ENCODE measurements around the gene FAH. TPM values are rescaled to one million over a fixed set of nuclear protein-coding genes. Genes with fewer than 3 reads are reported as not detected.

The FAH gene
- total RNA-seq, 1 experiment from 2014 or later = 25.3 TPM

DNA sequence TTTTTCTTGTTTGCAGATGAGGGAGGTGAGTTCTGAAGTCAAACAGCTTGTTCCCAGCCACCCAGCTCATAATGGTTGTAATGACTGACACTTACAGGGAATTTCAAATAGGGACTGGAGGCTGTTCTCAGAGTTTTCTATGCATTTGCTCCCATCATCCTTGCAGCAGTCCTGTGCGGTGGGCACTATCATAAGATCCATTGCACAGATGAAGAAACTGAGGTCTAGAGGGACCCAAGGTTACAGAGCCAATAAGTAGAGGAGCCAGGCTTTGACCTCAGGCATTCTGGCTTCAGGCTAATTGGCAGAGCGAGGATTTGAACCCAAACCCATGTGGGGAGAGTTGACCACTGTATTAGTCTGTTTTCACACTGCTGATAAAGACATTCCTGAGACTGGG is 32.4 kb downstream of the FAH start:
- H3K9me3 Mint-ChIP-seq (ENCODE audit: unreplicated experiment) = no peaks in the 10 kb centered on the region
- no peaks in the 10 kb centered on the region for H3K27me3 Mint-ChIP-seq (ENCODE audit: insufficient read depth, unreplicated experiment)
- H3K36me3 Mint-ChIP-seq (ENCODE audit: insufficient read depth, unreplicated experiment) = no peaks in the 10 kb centered on the region
- no TSS peak for BruUV-seq (replicated peaks)
- H3K4me3 Mint-ChIP-seq (ENCODE audit: unreplicated experiment) = no peak overlapping the region
- TF ChIP-seq, protein P1, sequence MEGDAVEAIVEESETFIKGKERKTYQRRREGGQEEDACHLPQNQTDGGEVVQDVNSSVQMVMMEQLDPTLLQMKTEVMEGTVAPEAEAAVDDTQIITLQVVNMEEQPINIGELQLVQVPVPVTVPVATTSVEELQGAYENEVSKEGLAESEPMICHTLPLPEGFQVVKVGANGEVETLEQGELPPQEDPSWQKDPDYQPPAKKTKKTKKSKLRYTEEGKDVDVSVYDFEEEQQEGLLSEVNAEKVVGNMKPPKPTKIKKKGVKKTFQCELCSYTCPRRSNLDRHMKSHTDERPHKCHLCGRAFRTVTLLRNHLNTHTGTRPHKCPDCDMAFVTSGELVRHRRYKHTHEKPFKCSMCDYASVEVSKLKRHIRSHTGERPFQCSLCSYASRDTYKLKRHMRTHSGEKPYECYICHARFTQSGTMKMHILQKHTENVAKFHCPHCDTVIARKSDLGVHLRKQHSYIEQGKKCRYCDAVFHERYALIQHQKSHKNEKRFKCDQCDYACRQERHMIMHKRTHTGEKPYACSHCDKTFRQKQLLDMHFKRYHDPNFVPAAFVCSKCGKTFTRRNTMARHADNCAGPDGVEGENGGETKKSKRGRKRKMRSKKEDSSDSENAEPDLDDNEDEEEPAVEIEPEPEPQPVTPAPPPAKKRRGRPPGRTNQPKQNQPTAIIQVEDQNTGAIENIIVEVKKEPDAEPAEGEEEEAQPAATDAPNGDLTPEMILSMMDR (IDR thresholded peaks at IDR 0.05; ENCODE audit: unreplicated experiment) = no peak
- no peak for DNase-seq (ENCODE audit: unreplicated experiment)
- no peaks in the 10 kb centered on the region for H3K4me1 Mint-ChIP-seq (ENCODE audit: insufficient read depth, unreplicated experiment)
- ChIA-PET POLR2A (interaction anchor here (0.6 to 1.0 kb wide), 2 partner anchors 32 to 495 kb away, joined by 3 read pairs; no protein-coding TSS in a partner anchor), CTCF (no interaction called here)
- H3K27ac Mint-ChIP-seq (ENCODE audit: low read depth, unreplicated experiment) = peak overlapping the region; percentile 25
- intact Hi-C loops (cut with micrococcal nuclease) = no loop called here

DNA sequence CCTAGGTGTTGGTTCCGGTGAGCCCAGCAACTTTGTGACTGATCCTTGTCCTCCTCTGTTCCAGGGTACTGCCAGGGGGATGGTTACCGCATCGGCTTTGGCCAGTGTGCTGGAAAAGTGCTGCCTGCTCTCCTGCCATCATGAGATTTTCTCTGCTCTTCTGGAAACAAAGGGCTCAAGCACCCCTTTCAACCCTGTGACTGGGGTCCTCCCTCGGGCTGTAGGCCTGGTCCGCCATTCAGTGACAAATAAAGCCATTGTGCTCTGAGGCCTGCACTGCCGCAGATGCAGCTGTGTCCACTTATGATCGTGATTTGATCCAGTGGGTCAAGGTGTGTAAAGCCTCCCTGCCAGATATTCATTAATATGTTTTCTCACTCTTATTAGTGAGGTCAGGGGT is 33.3 kb downstream of the FAH start:
- H3K36me3 Mint-ChIP-seq (ENCODE audit: insufficient read depth, unreplicated experiment) = no peaks in the 10 kb centered on the region
- CTCF ChIA-PET = interaction anchor here (0.9 kb wide), 1 partner anchor 126 kb away, joined by 4 read pairs; no protein-coding TSS in a partner anchor

DNA sequence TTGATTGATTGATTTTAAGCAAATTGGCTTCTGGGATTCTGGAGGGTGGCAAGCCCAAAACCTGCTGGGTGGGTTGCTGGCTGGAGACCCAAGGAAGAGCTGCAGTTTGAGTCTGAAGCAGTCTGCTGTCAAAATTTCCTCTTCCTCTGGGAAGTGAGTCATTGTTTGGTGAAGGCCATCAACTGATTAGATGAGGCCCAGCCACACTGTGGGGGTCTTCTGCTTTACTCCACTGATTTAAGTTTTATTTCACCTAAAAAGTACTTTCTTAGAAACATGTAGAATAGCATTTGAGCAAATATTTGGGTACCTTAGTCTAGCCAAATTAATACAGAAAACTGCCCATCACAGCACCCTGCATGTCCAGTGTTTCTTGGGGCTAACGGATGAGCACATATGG is 33.8 kb downstream of the FAH start:
- no peaks in the 10 kb centered on the region for H3K36me3 Mint-ChIP-seq (ENCODE audit: insufficient read depth, unreplicated experiment)
- ChIA-PET POLR2A (interaction anchor here (0.7 kb wide), 1 partner anchor 9 kb away, joined by 3 read pairs; no protein-coding TSS in a partner anchor), CTCF (interaction anchor here (0.6 to 0.9 kb wide), 2 partner anchors 126 to 145 kb away, joined by 3 to 4 read pairs; no protein-coding TSS in a partner anchor)
- no TSS peak for BruUV-seq (replicated peaks)
- H3K9me3 Mint-ChIP-seq (ENCODE audit: unreplicated experiment) = no peaks in the 10 kb centered on the region
- H3K27ac Mint-ChIP-seq (ENCODE audit: low read depth, unreplicated experiment) = no peak overlapping the region
- no peak for DNase-seq (ENCODE audit: unreplicated experiment)
- H3K4me3 Mint-ChIP-seq (ENCODE audit: unreplicated experiment) = no peak overlapping the region
- no peaks in the 10 kb centered on the region for H3K4me1 Mint-ChIP-seq (ENCODE audit: insufficient read depth, unreplicated experiment)
- TF ChIP-seq, protein P1 (IDR thresholded peaks at IDR 0.05; ENCODE audit: unreplicated experiment) = no peak
- no peaks in the 10 kb centered on the region for H3K27me3 Mint-ChIP-seq (ENCODE audit: insufficient read depth, unreplicated experiment)
- intact Hi-C loops (cut with micrococcal nuclease) = no loop called here

More for the DNA sequence above, 33.3 kb downstream of the FAH start:
- BruUV-seq (replicated peaks) = no TSS peak
- TF ChIP-seq, protein P1 (IDR thresholded peaks at IDR 0.05; ENCODE audit: unreplicated experiment) = no peak
- Mint-ChIP-seq H3K4me1 (ENCODE audit: insufficient read depth, unreplicated experiment) (no peaks in the 10 kb centered on the region), H3K9me3 (ENCODE audit: unreplicated experiment) (no peaks in the 10 kb centered on the region), H3K4me3 (ENCODE audit: unreplicated experiment) (no peak overlapping the region), H3K27me3 (ENCODE audit: insufficient read depth, unreplicated experiment) (no peaks in the 10 kb centered on the region), H3K27ac (ENCODE audit: low read depth, unreplicated experiment) (no peak overlapping the region)
- intact Hi-C loops (cut with micrococcal nuclease) = no loop called here
- DNase-seq (ENCODE audit: unreplicated experiment) = no peak
- POLR2A ChIA-PET = no interaction called here

DNA sequence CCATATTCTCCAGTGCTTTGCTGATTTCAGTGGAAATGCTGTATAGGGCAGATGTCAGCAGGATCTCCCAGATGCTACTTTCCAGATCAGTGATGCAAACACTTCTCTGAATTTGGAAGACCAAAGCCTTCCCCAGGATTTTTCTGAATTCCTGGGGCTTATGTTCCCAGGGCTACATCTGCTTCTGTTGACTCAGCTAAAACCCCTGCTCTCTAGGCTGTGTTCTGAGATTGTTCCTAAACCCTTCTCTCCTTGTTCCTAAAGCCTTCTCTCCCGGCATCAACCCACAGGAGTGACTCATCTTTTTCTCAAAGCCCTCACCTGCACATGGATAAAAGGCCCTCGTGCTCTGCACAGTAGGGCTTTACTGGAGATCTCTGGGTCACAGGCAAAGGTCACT is 35.5 kb downstream of the FAH start:
- ChIA-PET CTCF (no interaction called here), POLR2A (interaction anchor here (0.6 kb wide), 1 partner anchor 224 kb away, joined by 3 read pairs; no protein-coding TSS in a partner anchor)

More for the DNA sequence above, 35.5 kb downstream of the FAH start:
- Mint-ChIP-seq H3K4me1 (ENCODE audit: insufficient read depth, unreplicated experiment) (no peaks in the 10 kb centered on the region), H3K9me3 (ENCODE audit: unreplicated experiment) (no peaks in the 10 kb centered on the region), H3K27ac (ENCODE audit: low read depth, unreplicated experiment) (peak overlapping the region; percentile 66), H3K36me3 (ENCODE audit: insufficient read depth, unreplicated experiment) (no peaks in the 10 kb centered on the region), H3K27me3 (ENCODE audit: insufficient read depth, unreplicated experiment) (no peaks in the 10 kb centered on the region), H3K4me3 (ENCODE audit: unreplicated experiment) (no peak overlapping the region)
- TF ChIP-seq, protein P1 (IDR thresholded peaks at IDR 0.05; ENCODE audit: unreplicated experiment) = no peak
- no TSS peak for BruUV-seq (replicated peaks)
- intact Hi-C loops (cut with micrococcal nuclease) = no loop called here
- peak; percentile 20 for DNase-seq (ENCODE audit: unreplicated experiment)
